IMR-90 (cell line): ENCODE results near the gene EFCC1. TPM values are rescaled to one million over a fixed set of nuclear protein-coding genes. Genes with fewer than 3 reads are reported as not detected.

Source experiments
- ATAC-seq: fragments of 200-7000 bp; cut with Tn5 transposase; 2 replicates; pipeline ENCODE4 v1.9.1; 2020; ENCODE audit warnings: low read depth, mild to moderate bottlenecking, moderate library complexity
- BruUV-seq: library from RNA; stranded (reverse); fragments of 400-500 nt; replicated peaks from 2 replicates; lab custom pipeline; 2021; lab: Mats Ljungman, UMichigan
- CTCF ChIA-PET: fragments of 300-600 bp; formaldehyde crosslinking; extraction: SDS; loops from one replicate; lab custom pipeline; 2021; ENCODE audit warnings: antibody characterized with exemption; lab: Yijun Ruan, JAX
- POLR2A ChIA-PET: fragments of 300-600 bp; sonication (Branson Sonifier 250); formaldehyde crosslinking; loops from one replicate; lab custom pipeline; 2022; ENCODE audit warnings: antibody characterized with exemption; ENCODE audit not compliant: unreplicated experiment; lab: Charles Lee
- DNase-seq: peaks from one replicate; pipeline ENCODE4 v3.0.0; 2013
- H2AFZ ChIP-seq: replicated peaks from 2 replicates; pipeline ENCODE3; 2013; ENCODE audit warnings: low read length, mild to moderate bottlenecking; ENCODE audit not compliant: poor library complexity
- H2AK5ac ChIP-seq: 2 replicates; pipeline ENCODE4 v1.6.1; 2013; ENCODE audit warnings: low read depth, low read length, inconsistent platforms
- H2AK9ac ChIP-seq: replicated peaks from 2 replicates; pipeline ENCODE3; 2013; ENCODE audit warnings: mild to moderate bottlenecking, low read depth, low read length, moderate library complexity; ENCODE audit not compliant: poor library complexity
- H2BK120ac ChIP-seq: 2 replicates; pipeline ENCODE4 v1.6.1; 2013; ENCODE audit warnings: low read depth, low read length, inconsistent platforms
- H2BK15ac ChIP-seq: 3 replicates; pipeline ENCODE4 v1.6.1; 2013; ENCODE audit warnings: low read depth, low read length, inconsistent platforms
- H2BK20ac ChIP-seq: 2 replicates; pipeline ENCODE4 v1.6.1; 2013; ENCODE audit warnings: low read depth, mild to moderate bottlenecking, inconsistent platforms, low read length, moderate library complexity
- H2BK5ac ChIP-seq: 2 replicates; pipeline ENCODE4 v1.6.1; 2013; ENCODE audit warnings: mild to moderate bottlenecking, low read depth, low read length, inconsistent platforms; ENCODE audit not compliant: poor library complexity, severe bottlenecking
- H3K14ac ChIP-seq: replicated peaks from 2 replicates; pipeline ENCODE4 v1.6.1; 2013; ENCODE audit warnings: low read depth, low read length, inconsistent platforms
- H3K18ac ChIP-seq: 2 replicates; pipeline ENCODE4 v1.6.1; 2013; ENCODE audit warnings: low read depth, low read length, control low read depth
- H3K23ac ChIP-seq: 2 replicates; pipeline ENCODE4 v1.6.1; 2013; ENCODE audit warnings: low read depth, low read length, inconsistent platforms
- H3K27ac ChIP-seq: 2 replicates; pipeline ENCODE4 v1.5.1; 2013; ENCODE audit warnings: mild to moderate bottlenecking, control low read depth, low read length; ENCODE audit not compliant: insufficient read depth
- H3K27me3 ChIP-seq: 2 replicates; pipeline ENCODE4 v1.6.1; 2013; ENCODE audit warnings: low read length; ENCODE audit not compliant: control insufficient read depth, insufficient read depth
- H3K36me3 ChIP-seq: 2 replicates; pipeline ENCODE4 v1.6.1; 2013; ENCODE audit warnings: low read length, mixed read lengths; ENCODE audit not compliant: control insufficient read depth, insufficient read depth
- H3K4ac ChIP-seq: 2 replicates; pipeline ENCODE4 v1.6.1; 2013; ENCODE audit warnings: low read depth, low read length, inconsistent platforms
- H3K4me1 ChIP-seq: 2 replicates; pipeline ENCODE4 v1.6.1; 2013; ENCODE audit warnings: low read length, mixed read lengths; ENCODE audit not compliant: control insufficient read depth, insufficient read depth
- H3K4me2 ChIP-seq: 2 replicates; pipeline ENCODE4 v1.6.1; 2013; ENCODE audit warnings: low read depth, mild to moderate bottlenecking, control low read depth, low read length, moderate library complexity
- H3K4me3 ChIP-seq: 2 replicates; pipeline ENCODE4 v1.5.1; 2013; ENCODE audit warnings: low read depth, mild to moderate bottlenecking, control low read depth, low read length, moderate library complexity; ENCODE audit not compliant: insufficient read depth
- H3K56ac ChIP-seq: 2 replicates; pipeline ENCODE4 v1.6.1; 2013; ENCODE audit warnings: low read length, inconsistent platforms; ENCODE audit not compliant: insufficient read depth; ENCODE audit errors: extremely low read depth
- H3K79me1 ChIP-seq, 2 experiments: 2 replicates each; pipeline ENCODE4 v1.6.1; 2013; ENCODE audit warnings: low read length in 2 of 2, inconsistent platforms in 1 of 2, low read depth in 1 of 2
- H3K9ac ChIP-seq: 2 replicates; pipeline ENCODE4 v1.6.1; 2013; ENCODE audit warnings: low read depth, low read length, control low read depth
- H3K9me1 ChIP-seq: 2 replicates; pipeline ENCODE4 v1.6.1; 2013; ENCODE audit warnings: low read length, inconsistent platforms; ENCODE audit not compliant: insufficient read depth
- H3K9me3 ChIP-seq: 2 replicates; pipeline ENCODE4 v1.6.1; 2013; ENCODE audit warnings: low read length; ENCODE audit not compliant: control insufficient read depth, insufficient read depth
- H4K20me1 ChIP-seq: 2 replicates; pipeline ENCODE4 v1.6.1; 2013; ENCODE audit warnings: low read length, inconsistent platforms; ENCODE audit not compliant: insufficient read depth
- H4K5ac ChIP-seq: 2 replicates; pipeline ENCODE4 v1.6.1; 2013; ENCODE audit warnings: mild to moderate bottlenecking, low read depth, low read length, control low read depth
- H4K8ac ChIP-seq, 2 experiments: 2 replicates each; pipeline ENCODE4 v1.6.1; 2013; ENCODE audit warnings: low read depth in 2 of 2, low read length in 2 of 2, control low read depth in 1 of 2, inconsistent platforms in 1 of 2
- H4K91ac ChIP-seq: 2 replicates; pipeline ENCODE4 v1.6.1; 2013; ENCODE audit warnings: low read depth, low read length, inconsistent platforms; ENCODE audit not compliant: insufficient read depth
- CTCF ChIP-seq: conservative IDR thresholded peaks from 2 replicates; pipeline ENCODE4 v1.5.1; 2012; ENCODE audit warnings: mild to moderate bottlenecking, low read depth, low read length, improper control_type of control experiment
- MAZ ChIP-seq: IDR thresholded peaks from 2 replicates; pipeline ENCODE4 v1.6.1; 2012; ENCODE audit warnings: low read depth, mild to moderate bottlenecking, low read length, improper control_type of control experiment, moderate library complexity, borderline replicate concordance
- POLR2A ChIP-seq: IDR thresholded peaks from 2 replicates; pipeline ENCODE4 v1.6.1; 2012; ENCODE audit warnings: mild to moderate bottlenecking, low read depth, low read length
- RFX5 ChIP-seq: IDR thresholded peaks from 2 replicates; pipeline ENCODE4 v1.8.0; 2012; ENCODE audit warnings: low read depth, mild to moderate bottlenecking, low read length, moderate library complexity
- SMC3 ChIP-seq: fragments of 150-350 bp; IDR thresholded peaks from 2 replicates; pipeline ENCODE4 v1.6.1; 2016; ENCODE audit warnings: low read depth, mild to moderate bottlenecking, antibody characterized with exemption, low read length, moderate library complexity
- USF2 ChIP-seq: fragments of 150-350 bp; IDR thresholded peaks from 2 replicates; pipeline ENCODE4 v1.6.1; 2017; ENCODE audit warnings: mild to moderate bottlenecking, antibody characterized with exemption, low read length, low read depth
- WGBS, 2 experiments: methylation state at CpG; one replicate each; pipeline versions ENCODE4 v1.1.5 to v1.1.7; 2013; ENCODE audit warnings: missing lambda C conversion rate in 2 of 2; ENCODE audit not compliant: insufficient read length in 1 of 2; ENCODE audit errors: extremely low coverage in 2 of 2; 5-methylcytosine and 5-hydroxymethylcytosine counted together
- dilution Hi-C: fragments of 300-500 bp; cut with HindIII; formaldehyde crosslinking; loops from one replicate; pipeline ENCODE4 v1.14.3; 2018; ENCODE audit warnings: low sequenced_read_pairs; ENCODE audit not compliant: unreplicated experiment
- in situ Hi-C: fragments of 300-500 bp; cut with MboI; formaldehyde crosslinking; loops from 3 replicates; pipeline ENCODE4 v1.14.3; 2019; ENCODE audit warnings: low sequenced_read_pairs, inconsistent platforms, mixed read lengths
- intact Hi-C: fragments of 100-400 bp; cut with micrococcal nuclease; formaldehyde crosslinking; loops from 2 replicates; pipeline ENCODE4 v1.10.0; 2022
- polyA plus RNA-seq, 3 experiments: library from polyadenylated mRNA; depleted of rRNA; stranded (reverse); fragments of >200 nt; gene quantifications; 2 replicates each; pipeline ENCODE4 v1.2.3, GENCODE V29; 2012; ENCODE audit warnings: low replicate concordance in 1 of 3
- total RNA-seq: library from RNA; depleted of rRNA; stranded (reverse); fragments of >200 nt; gene quantifications from 2 replicates; pipeline ENCODE4 v1.2.3, GENCODE V29; 2012

EFCC1 gene
- total and polyA plus RNA-seq, 2 of the 4 experiments (the other 2 are of a cell fraction): not detected

- in situ Hi-C loops (no loop called here), intact Hi-C loops (no loop called here), dilution Hi-C loops (no loop called here)
- ChIA-PET CTCF (interaction anchor here (0.6 kb wide), 2 partner anchors 29 to 107 kb away, joined by 3 read pairs; no protein-coding TSS in a partner anchor), POLR2A (no interaction called here)
- H3K14ac ChIP-seq: no peak overlapping the region
- H3K9me3 ChIP-seq: peaks cover 3% of the 10 kb centered on the region; the same call in 1 of the 2 replicates
- H3K9me1 ChIP-seq: peaks cover 11% of the 10 kb centered on the region
- BruUV-seq: no TSS peak
- H2BK15ac ChIP-seq: peak overlapping the region; percentile 44; the same call in 1 of the 3 replicates
- H4K91ac ChIP-seq: no peak overlapping the region
- no peak overlapping the region for H3K23ac ChIP-seq
- ATAC-seq (no peak), DNase-seq (no peak)
- no peak overlapping the region for H4K8ac ChIP-seq
- H2AK9ac ChIP-seq: no peak overlapping the region
- no peak overlapping the region; the same call in 1 of the 2 replicates for H2AK5ac ChIP-seq
- H3K27ac ChIP-seq: peak overlapping the region; percentile 53; the same call in 1 of the 2 replicates
- H3K56ac ChIP-seq: no peak overlapping the region
- TF ChIP-seq SMC3 (no peak), MAZ (no peak), POLR2A (no peak), USF2 (no peak), RFX5 (no peak), CTCF (no peak)
- H2BK20ac ChIP-seq: no peak overlapping the region
- H3K4me3 ChIP-seq: no peak overlapping the region
- H3K4ac ChIP-seq: 0 out of 2 replicates have a peak overlapping the region, but pooled peaks have one; percentile 1
- H3K9ac ChIP-seq: no peak overlapping the region
- H3K36me3 ChIP-seq: no peaks in the 10 kb centered on the region
- H3K4me1 ChIP-seq: peaks cover 26% of the 10 kb centered on the region
- H2BK5ac ChIP-seq: no peak overlapping the region
- no peak overlapping the region; the same call in 1 of the 2 replicates for H4K5ac ChIP-seq
- no CpG with 5 or more reads among the region's 1 CpG for WGBS, 2 experiments
- H3K18ac ChIP-seq: peak overlapping the region; percentile 11; the same call in 1 of the 2 replicates
- H2AFZ ChIP-seq: no peak overlapping the region
- H3K4me2 ChIP-seq: no peak overlapping the region
- H3K79me1 ChIP-seq: no peaks in the 10 kb centered on the region
- no peaks in the 10 kb centered on the region for H4K20me1 ChIP-seq
- peak overlapping the region; percentile 42; the same call in 1 of the 2 replicates for H2BK120ac ChIP-seq
- H3K27me3 ChIP-seq: peaks cover 32% of the 10 kb centered on the region
Measured at GRCh38 chr3:129023008-129023358, 21.9 kb downstream of the EFCC1 start.
